ENCODE results near the gene DAB1. TPM values are rescaled to one million over a fixed set of nuclear protein-coding genes. Genes with fewer than 3 reads are reported as not detected.

DAB1 gene
- total RNA-seq, 3 donors from 2014 or later (not counting 1 experiment from before 2014, with no cell fraction given): 0.41 TPM; not detected in 2

DNA sequence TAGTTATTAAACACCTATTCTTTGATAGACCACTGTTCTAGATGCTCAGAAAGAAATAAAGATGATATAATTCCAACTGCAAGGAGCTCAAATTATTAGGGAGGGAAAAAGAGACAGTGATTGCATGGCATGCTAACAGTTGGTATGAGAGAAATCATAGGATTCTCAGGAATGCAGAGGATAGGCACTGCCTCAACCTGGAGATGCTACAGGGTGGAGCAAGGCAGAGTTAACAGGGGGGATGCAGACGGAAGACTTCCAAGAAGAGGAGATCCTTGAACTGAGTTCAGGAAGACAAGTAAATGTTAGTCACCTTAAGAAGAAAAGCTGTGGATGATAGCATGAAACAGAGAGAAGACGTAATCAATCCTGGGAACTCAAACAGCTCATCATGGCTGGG lies 123.7 kb downstream of the DAB1 start:
- H3K27me3 Mint-ChIP-seq (ENCODE audit: low read depth in 2 of 2): no peaks in the 10 kb centered on the region
- Histone ChIP-seq H3K9me3 (ENCODE audit: control insufficient read depth, insufficient read depth, low read length) (no peaks in the 10 kb centered on the region), H3K27me3 (ENCODE audit: control insufficient read depth, insufficient read depth, low read length) (no peaks in the 10 kb centered on the region), H3K36me3 (ENCODE audit: control insufficient read depth, insufficient read depth, low read length) (no peaks in the 10 kb centered on the region), H3K4me3 (ENCODE audit: low read length) (no peak overlapping the region), H3K27ac (ENCODE audit: low read length) (no peak overlapping the region), H3K4me1 (ENCODE audit: control insufficient read depth, insufficient read depth, low read length) (no peaks in the 10 kb centered on the region)
- intact Hi-C loops (cut with micrococcal nuclease): no loop called here
- no peak for DNase-seq
- no peaks in the 10 kb centered on the region for H3K9me3 Mint-ChIP-seq
- H3K36me3 Mint-ChIP-seq: no peaks in the 10 kb centered on the region
- no peaks in the 10 kb centered on the region for H3K4me1 Mint-ChIP-seq
- H3K27ac Mint-ChIP-seq: no peak overlapping the region
- WGBS (ENCODE audit: insufficient coverage): 98% methylated on average over 2 of the region's 2 CpGs
- no peak for ATAC-seq
- H3K4me3 Mint-ChIP-seq: no peak overlapping the region
- TF ChIP-seq, protein P1, sequence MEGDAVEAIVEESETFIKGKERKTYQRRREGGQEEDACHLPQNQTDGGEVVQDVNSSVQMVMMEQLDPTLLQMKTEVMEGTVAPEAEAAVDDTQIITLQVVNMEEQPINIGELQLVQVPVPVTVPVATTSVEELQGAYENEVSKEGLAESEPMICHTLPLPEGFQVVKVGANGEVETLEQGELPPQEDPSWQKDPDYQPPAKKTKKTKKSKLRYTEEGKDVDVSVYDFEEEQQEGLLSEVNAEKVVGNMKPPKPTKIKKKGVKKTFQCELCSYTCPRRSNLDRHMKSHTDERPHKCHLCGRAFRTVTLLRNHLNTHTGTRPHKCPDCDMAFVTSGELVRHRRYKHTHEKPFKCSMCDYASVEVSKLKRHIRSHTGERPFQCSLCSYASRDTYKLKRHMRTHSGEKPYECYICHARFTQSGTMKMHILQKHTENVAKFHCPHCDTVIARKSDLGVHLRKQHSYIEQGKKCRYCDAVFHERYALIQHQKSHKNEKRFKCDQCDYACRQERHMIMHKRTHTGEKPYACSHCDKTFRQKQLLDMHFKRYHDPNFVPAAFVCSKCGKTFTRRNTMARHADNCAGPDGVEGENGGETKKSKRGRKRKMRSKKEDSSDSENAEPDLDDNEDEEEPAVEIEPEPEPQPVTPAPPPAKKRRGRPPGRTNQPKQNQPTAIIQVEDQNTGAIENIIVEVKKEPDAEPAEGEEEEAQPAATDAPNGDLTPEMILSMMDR (IDR thresholded peaks at IDR 0.05): no peak

DNA sequence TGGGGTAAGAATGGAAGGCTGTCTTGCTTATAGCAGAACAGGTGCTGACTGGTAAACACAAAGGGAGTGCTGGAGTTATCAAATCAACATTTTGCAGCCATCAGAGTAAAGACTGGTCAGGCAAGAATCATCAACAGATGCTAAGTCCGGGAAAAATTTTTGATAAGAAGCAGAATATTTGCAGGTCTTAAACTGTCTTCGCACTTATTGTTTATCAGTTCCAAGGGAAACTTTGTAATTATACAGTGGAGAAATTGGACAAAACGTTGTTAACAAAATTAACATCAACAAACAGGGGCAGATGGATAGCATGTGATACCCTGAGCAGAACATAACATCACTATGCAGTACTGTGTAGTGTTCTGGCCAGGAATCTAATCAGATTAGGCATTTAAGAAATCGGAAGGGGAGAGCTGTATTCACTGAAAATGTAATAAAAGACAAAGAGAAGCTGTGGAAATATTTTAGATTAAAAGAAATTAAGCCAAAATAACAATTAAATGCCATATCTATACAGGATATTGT lies 127.1 kb downstream of the DAB1 start:
- WGBS (ENCODE audit: insufficient coverage): 100% methylated on average over 1 of the region's 4 CpGs
- Mint-ChIP-seq H3K27ac (no peak overlapping the region), H3K36me3 (no peaks in the 10 kb centered on the region), H3K4me3 (no peak overlapping the region), H3K27me3 (ENCODE audit: low read depth in 2 of 2) (no peaks in the 10 kb centered on the region), H3K9me3 (no peaks in the 10 kb centered on the region), H3K4me1 (no peaks in the 10 kb centered on the region)
- Histone ChIP-seq H3K4me1 (ENCODE audit: control insufficient read depth, insufficient read depth, low read length) (no peaks in the 10 kb centered on the region), H3K4me3 (ENCODE audit: low read length) (no peak overlapping the region), H3K27me3 (ENCODE audit: control insufficient read depth, insufficient read depth, low read length) (no peaks in the 10 kb centered on the region), H3K36me3 (ENCODE audit: control insufficient read depth, insufficient read depth, low read length) (no peaks in the 10 kb centered on the region), H3K27ac (ENCODE audit: low read length) (no peak overlapping the region), H3K9me3 (ENCODE audit: control insufficient read depth, insufficient read depth, low read length) (no peaks in the 10 kb centered on the region)
- TF ChIP-seq, protein P1 (IDR thresholded peaks at IDR 0.05): no peak
- ATAC-seq (no peak), DNase-seq (no peak)
- intact Hi-C loops (cut with micrococcal nuclease): no loop called here

DNA sequence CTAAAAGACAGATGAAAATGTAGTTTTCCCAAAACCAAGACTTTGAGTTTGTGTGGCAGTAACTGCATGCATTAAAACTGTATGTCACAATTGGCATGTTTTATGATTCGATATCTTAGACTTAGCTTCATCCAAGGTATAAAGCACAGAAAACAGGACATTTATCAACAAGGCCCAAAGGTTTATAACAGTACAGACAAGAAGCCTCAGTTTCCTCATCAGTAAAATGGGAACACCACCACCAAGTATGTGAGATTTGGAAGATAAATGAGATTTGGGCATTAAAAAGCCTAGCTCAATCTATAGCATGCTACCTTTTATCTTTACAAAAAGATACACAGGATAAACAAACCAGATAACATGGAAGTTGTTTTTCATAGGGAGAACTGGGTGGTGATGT lies 128.5 kb downstream of the DAB1 start:
- WGBS (ENCODE audit: insufficient coverage): 89% methylated on average over 1 of the region's 1 CpG
- intact Hi-C loops (cut with micrococcal nuclease): no loop called here

DNA sequence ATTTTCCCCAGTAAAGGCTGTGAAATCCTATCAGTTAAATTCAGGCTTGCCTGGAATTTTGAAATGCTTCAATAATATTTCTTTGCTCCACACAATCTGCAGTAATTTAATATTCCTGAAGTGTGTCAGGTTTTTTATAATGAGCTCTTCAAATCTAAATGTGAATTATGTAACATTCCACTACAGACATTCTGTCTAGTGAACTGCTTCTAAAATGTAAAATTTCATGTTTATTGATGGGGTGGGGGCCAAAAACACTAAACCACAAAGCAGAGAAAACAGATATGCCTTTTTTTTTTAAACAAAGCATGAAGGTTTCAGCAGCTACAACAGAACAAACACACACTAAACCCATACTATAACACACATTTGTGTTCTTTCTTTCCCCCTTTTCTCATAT lies 129.7 kb downstream of the DAB1 start:
- H3K9me3 ChIP-seq (ENCODE audit: control insufficient read depth, insufficient read depth, low read length): no peaks in the 10 kb centered on the region
- DNase-seq: no peak
- no peak overlapping the region for H3K27ac ChIP-seq (ENCODE audit: low read length)
- Mint-ChIP-seq H3K4me1 (no peaks in the 10 kb centered on the region), H3K9me3 (no peaks in the 10 kb centered on the region), H3K27me3 (ENCODE audit: low read depth in 2 of 2) (peaks cover 2 to 8% of the 10 kb centered on the region in 2 donors), H3K36me3 (no peaks in the 10 kb centered on the region), H3K27ac (no peak overlapping the region), H3K4me3 (no peak overlapping the region)
- H3K36me3 ChIP-seq (ENCODE audit: control insufficient read depth, insufficient read depth, low read length): no peaks in the 10 kb centered on the region
- H3K27me3 ChIP-seq (ENCODE audit: control insufficient read depth, insufficient read depth, low read length): no peaks in the 10 kb centered on the region
- no peak for ATAC-seq
- intact Hi-C loops (cut with micrococcal nuclease): no loop called here
- H3K4me1 ChIP-seq (ENCODE audit: control insufficient read depth, insufficient read depth, low read length): no peaks in the 10 kb centered on the region
- H3K4me3 ChIP-seq (ENCODE audit: low read length): no peak overlapping the region
- TF ChIP-seq, protein P1 (IDR thresholded peaks at IDR 0.05): no peak

More for the DNA sequence above, 128.5 kb downstream of the DAB1 start:
- no peak overlapping the region for H3K4me3 Mint-ChIP-seq
- H3K9me3 ChIP-seq (ENCODE audit: control insufficient read depth, insufficient read depth, low read length): no peaks in the 10 kb centered on the region
- DNase-seq: no peak
- no peak overlapping the region for H3K4me3 ChIP-seq (ENCODE audit: low read length)
- no peak overlapping the region for H3K27ac ChIP-seq (ENCODE audit: low read length)
- TF ChIP-seq, protein P1 (IDR thresholded peaks at IDR 0.05): no peak
- H3K27me3 ChIP-seq (ENCODE audit: control insufficient read depth, insufficient read depth, low read length): no peaks in the 10 kb centered on the region
- H3K4me1 Mint-ChIP-seq: no peaks in the 10 kb centered on the region
- ATAC-seq: no peak
- no peaks in the 10 kb centered on the region for H3K36me3 Mint-ChIP-seq
- H3K36me3 ChIP-seq (ENCODE audit: control insufficient read depth, insufficient read depth, low read length): no peaks in the 10 kb centered on the region
- no peak overlapping the region for H3K27ac Mint-ChIP-seq
- H3K9me3 Mint-ChIP-seq: no peaks in the 10 kb centered on the region
- H3K4me1 ChIP-seq (ENCODE audit: control insufficient read depth, insufficient read depth, low read length): no peaks in the 10 kb centered on the region
- H3K27me3 Mint-ChIP-seq (ENCODE audit: low read depth in 2 of 2): peaks cover 0 to 1% of the 10 kb centered on the region in 2 donors

Data from natural killer cell (primary cell).